HG03103 (cell line): ENCODE results near the gene DTNBP1.

ENCODE experiments used
- ATAC-seq: cut with Tn5 transposase; IDR thresholded peaks from one replicate; pipeline ENCODE4 v1.9.1; 2021; ENCODE audit warnings: low read depth; ENCODE audit not compliant: unreplicated experiment

Gene DTNBP1

GRCh38 chr6:15594512-15595259 is 68.1 kb downstream of the DTNBP1 start:
- ATAC-seq, result no peak

GRCh38 chr6:15593798-15594197 is 69.0 kb downstream of the DTNBP1 start:
- no peak for ATAC-seq

- ATAC-seq, result no peak
Observed at GRCh38 chr6:15592610-15593009, 70.2 kb downstream of the DTNBP1 start.

- no peak for ATAC-seq
Observed at GRCh38 chr6:15588971-15589634, 73.7 kb downstream of the DTNBP1 start.

- ATAC-seq, result no peak
Observed at GRCh38 chr6:15586503-15586902, 76.3 kb downstream of the DTNBP1 start.

GRCh38 chr6:15585760-15586214 is 77.0 kb downstream of the DTNBP1 start:
- ATAC-seq, result no peak

GRCh38 chr6:15582499-15582898 is 80.3 kb downstream of the DTNBP1 start:
- no peak for ATAC-seq

GRCh38 chr6:15581751-15582150 is 81.1 kb downstream of the DTNBP1 start:
- ATAC-seq, result no peak

- no peak for ATAC-seq
Observed at GRCh38 chr6:15580326-15580725, 82.5 kb downstream of the DTNBP1 start.

GRCh38 chr6:15578716-15579391 is 84.0 kb downstream of the DTNBP1 start:
- no peak for ATAC-seq

GRCh38 chr6:15577550-15578171 is 85.2 kb downstream of the DTNBP1 start:
- no peak for ATAC-seq

- ATAC-seq, result no peak
Observed at GRCh38 chr6:15577106-15577505, 85.7 kb downstream of the DTNBP1 start.

- no peak for ATAC-seq
Observed at GRCh38 chr6:15575357-15576033, 87.3 kb downstream of the DTNBP1 start.

- ATAC-seq, result no peak
Observed at GRCh38 chr6:15574486-15574885, 88.3 kb downstream of the DTNBP1 start.

GRCh38 chr6:15574023-15574422 is 88.8 kb downstream of the DTNBP1 start:
- no peak for ATAC-seq

- no peak for ATAC-seq
Observed at GRCh38 chr6:15573384-15573783, 89.4 kb downstream of the DTNBP1 start.

- ATAC-seq, result no peak
Observed at GRCh38 chr6:15572296-15573016, 90.4 kb downstream of the DTNBP1 start.

- ATAC-seq, result no peak
Observed at GRCh38 chr6:15570171-15570570, 92.7 kb downstream of the DTNBP1 start.

GRCh38 chr6:15569035-15569995 is 93.5 kb downstream of the DTNBP1 start:
- ATAC-seq, result no peak
